HG02840 (cell line): ENCODE data around the gene POLR3A.
"Not testable (repeated sequence)": the region's sequence is repeated elsewhere in the genome, so short reads cannot be mapped to it uniquely, and the experiment has no call there.

ENCODE experiments used
- ATAC-seq: cut with Tn5 transposase; IDR thresholded peaks from one replicate; pipeline ENCODE4 v1.9.1; 2021; ENCODE audit warnings: mild to moderate bottlenecking, moderate library complexity, moderate number of reproducible peaks; ENCODE audit not compliant: unreplicated experiment, low FRiP score

The POLR3A gene

GRCh38 chr10:78029269-78030226, at the start of gene POLR3A:
Gene POLR3A (minus strand): TSS chr10:78029515. CDS start chr10:78029407, 108 bp downstream.
- peak; percentile 57 for ATAC-seq

- no peak for ATAC-seq
Observed at GRCh38 chr10:78078539-78079330, 49.4 kb upstream of the POLR3A start.

GRCh38 chr10:78075806-78076205, 46.5 kb upstream of the POLR3A start:
- ATAC-seq, result not testable (repeated sequence)

GRCh38 chr10:78072504-78072903, 43.2 kb upstream of the POLR3A start:
- no peak for ATAC-seq

- no peak for ATAC-seq
Observed at GRCh38 chr10:78071857-78072179, 42.5 kb upstream of the POLR3A start.

GRCh38 chr10:78071140-78071856, 42.0 kb upstream of the POLR3A start:
- no peak for ATAC-seq

GRCh38 chr10:78070726-78071125, 41.4 kb upstream of the POLR3A start:
- no peak for ATAC-seq

- not testable (repeated sequence) for ATAC-seq
Observed at GRCh38 chr10:78070064-78070463, 40.7 kb upstream of the POLR3A start.

- ATAC-seq, result no peak
Observed at GRCh38 chr10:78069151-78069550, 39.8 kb upstream of the POLR3A start.

GRCh38 chr10:78066728-78067430, 37.6 kb upstream of the POLR3A start:
- ATAC-seq, result no peak

GRCh38 chr10:78066012-78066411, 36.7 kb upstream of the POLR3A start:
- no peak for ATAC-seq

GRCh38 chr10:78065611-78066010, 36.3 kb upstream of the POLR3A start:
- ATAC-seq, result no peak

GRCh38 chr10:78064919-78065318, 35.6 kb upstream of the POLR3A start:
- not testable (repeated sequence) for ATAC-seq

- ATAC-seq, result no peak
Observed at GRCh38 chr10:78063236-78063635, 33.9 kb upstream of the POLR3A start.

GRCh38 chr10:78062296-78062695, 33.0 kb upstream of the POLR3A start:
- no peak for ATAC-seq

- ATAC-seq, result no peak
Observed at GRCh38 chr10:78059906-78060702, 30.8 kb upstream of the POLR3A start.

GRCh38 chr10:78058562-78058961, 29.2 kb upstream of the POLR3A start:
- ATAC-seq, result no peak

GRCh38 chr10:78053211-78053868, 24.0 kb upstream of the POLR3A start:
- ATAC-seq, result no peak

- no peak for ATAC-seq
Observed at GRCh38 chr10:78049851-78050250, 20.5 kb upstream of the POLR3A start.
